Measurements from ENCODE around the gene VAC14.

The VAC14 gene

GRCh38 chr16:70784692-70785555 lies 16.0 kb downstream of the VAC14 start:
- DNase-seq, result no peak

GRCh38 chr16:70782237-70782636 lies 18.7 kb downstream of the VAC14 start:
- DNase-seq, result no peak

DNA sequence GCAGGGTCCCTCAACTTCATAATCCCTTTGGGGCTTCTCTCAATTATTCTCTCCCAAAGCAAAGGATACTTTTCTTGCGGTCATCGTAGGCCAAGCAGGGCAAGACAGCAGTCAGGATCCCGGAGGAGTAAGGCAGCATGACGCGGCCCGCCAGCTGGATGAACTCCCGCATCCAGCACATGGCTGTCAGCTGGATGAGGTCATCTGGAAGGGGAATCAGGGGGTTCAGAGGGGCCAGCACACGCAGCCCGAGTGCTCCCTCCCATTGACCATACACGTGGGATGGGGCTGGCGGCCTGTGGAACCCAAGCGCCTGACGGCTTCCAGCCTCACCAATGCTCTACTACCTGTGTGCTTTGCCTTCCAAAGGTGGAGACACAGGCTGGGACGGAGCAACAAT lies 19.2 kb downstream of the VAC14 start:
- DNase-seq, result no peak

DNA sequence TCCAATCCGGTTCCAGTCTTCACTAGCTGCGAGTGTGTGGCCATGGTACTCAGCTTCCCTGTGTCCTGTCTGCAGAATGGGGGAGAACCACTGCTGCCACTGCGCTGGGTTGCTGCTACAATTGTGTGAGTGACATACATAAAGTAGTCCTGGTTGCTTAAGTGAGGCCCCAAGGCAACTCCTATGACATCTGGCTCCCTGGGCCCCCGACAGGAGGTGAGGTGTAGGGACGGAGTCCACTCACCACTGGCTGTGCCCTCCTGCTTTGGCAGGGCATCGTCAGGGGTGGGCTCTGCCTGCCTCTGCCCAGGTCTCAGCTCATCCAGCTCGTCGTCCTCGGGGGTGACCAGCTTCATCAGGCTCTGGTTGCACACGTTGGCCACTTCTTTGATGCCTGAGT lies 20.4 kb downstream of the VAC14 start:
- DNase-seq, result no peak

DNA sequence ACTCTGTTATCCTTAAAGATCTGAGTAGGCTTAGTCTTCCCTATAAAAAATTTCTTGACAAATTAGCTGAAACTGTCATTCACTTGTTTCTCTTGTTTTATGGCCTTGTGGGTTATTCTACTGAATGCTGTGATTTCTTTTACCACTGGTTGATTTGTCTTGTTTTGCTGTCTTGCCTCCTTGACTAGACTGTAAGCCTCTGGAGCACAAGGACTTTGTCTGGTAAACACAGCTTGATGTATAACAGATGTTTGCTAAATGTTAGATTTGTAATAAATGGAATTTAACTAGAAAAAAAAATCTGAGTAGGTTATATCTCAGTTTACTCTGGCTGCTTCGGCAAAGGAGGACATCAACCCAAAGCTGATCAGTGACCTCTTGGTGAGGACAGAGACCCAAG lies 21.6 kb downstream of the VAC14 start:
- DNase-seq, result no peak

- DNase-seq, result peak; percentile 32
These were observed 22.1 kb downstream of the VAC14 start for GRCh38 chr16:70778901-70779309.

DNA sequence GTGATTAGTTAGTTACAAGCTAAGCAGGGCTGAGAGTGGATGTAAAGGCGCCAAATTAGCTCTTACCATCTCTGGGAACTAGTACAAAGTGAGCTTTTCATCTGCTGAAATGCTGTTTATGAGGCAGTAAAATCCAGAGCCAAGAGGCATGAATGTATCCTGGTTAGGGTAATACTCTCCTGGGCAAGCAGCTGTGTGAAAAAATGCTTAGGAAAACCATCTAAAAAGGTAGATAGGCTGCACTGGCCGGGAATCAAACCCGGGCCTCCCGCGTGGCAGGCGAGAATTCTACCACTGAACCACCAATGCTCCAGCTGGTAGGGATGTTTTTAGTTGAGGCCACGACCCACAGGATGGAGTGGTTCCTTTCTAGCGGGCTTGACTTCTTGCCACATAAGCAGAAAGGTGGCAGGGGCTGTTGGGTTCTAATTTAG lies 23.0 kb downstream of the VAC14 start:
- no peak for DNase-seq

GRCh38 chr16:70777496-70777895 lies 23.5 kb downstream of the VAC14 start:
- no peak for DNase-seq

GRCh38 chr16:70775399-70775798 lies 25.6 kb downstream of the VAC14 start:
- no peak for DNase-seq

- DNase-seq, result no peak
These were observed 26.7 kb downstream of the VAC14 start for GRCh38 chr16:70774261-70774660.

DNA sequence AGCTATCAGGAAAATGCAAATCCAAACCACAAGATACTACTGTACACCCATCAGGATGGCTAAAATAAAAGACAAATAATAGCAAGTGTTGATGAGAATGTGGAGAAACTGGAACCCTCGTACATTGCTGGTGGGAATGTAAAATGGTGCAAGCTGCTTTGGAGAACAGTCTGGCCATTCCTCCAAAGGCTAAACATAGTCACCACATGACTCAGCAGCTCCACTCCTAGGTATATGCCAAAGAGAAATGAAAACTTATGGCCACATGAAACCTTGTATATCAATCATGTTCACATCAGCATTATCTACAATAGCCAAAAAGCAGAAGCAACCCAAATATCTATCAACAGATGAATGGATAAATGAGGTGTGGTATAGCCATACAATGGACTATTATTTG lies 28.5 kb downstream of the VAC14 start:
- no peak for DNase-seq

GRCh38 chr16:70770626-70771552 lies 30.1 kb downstream of the VAC14 start:
- DNase-seq, result no peak

DNA sequence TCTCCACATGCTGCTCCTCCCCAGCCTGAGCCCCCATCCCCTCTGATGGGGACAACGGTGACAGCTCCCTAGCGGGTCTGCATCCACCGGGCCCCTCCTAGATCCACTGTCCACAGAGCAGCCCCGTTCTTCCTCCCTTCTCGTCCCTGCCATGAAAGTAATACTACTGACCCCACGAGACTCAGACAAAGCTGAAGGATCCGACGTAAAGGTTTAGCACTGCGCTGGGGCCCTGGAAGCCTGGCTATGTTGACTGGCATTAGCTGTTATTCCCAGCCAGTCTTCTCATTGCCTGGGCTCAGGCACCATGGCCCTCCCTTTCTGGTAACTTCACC lies 30.7 kb downstream of the VAC14 start:
- no peak for DNase-seq

GRCh38 chr16:70769761-70770160 lies 31.2 kb downstream of the VAC14 start:
- no peak for DNase-seq

GRCh38 chr16:70769131-70769530 lies 31.8 kb downstream of the VAC14 start:
- DNase-seq, result no peak

DNA sequence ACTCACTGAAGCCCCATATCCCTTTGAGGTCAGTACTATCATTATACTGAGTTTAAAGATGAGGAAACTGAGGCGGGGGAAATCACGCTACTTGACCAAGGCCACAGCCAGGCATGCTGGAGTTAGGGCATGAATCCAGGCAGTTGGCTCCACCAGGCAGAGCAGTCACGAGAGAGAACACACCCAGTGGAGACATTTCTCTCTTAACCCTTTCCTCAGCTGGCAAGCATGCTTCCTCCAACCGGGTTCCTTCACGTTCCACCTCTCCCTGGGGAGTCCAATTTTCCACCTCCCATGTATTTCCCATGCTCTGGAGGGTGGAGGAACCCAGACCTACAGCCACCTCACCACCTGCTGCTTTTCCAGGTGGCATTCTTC lies 32.8 kb downstream of the VAC14 start:
- no peak for DNase-seq

DNA sequence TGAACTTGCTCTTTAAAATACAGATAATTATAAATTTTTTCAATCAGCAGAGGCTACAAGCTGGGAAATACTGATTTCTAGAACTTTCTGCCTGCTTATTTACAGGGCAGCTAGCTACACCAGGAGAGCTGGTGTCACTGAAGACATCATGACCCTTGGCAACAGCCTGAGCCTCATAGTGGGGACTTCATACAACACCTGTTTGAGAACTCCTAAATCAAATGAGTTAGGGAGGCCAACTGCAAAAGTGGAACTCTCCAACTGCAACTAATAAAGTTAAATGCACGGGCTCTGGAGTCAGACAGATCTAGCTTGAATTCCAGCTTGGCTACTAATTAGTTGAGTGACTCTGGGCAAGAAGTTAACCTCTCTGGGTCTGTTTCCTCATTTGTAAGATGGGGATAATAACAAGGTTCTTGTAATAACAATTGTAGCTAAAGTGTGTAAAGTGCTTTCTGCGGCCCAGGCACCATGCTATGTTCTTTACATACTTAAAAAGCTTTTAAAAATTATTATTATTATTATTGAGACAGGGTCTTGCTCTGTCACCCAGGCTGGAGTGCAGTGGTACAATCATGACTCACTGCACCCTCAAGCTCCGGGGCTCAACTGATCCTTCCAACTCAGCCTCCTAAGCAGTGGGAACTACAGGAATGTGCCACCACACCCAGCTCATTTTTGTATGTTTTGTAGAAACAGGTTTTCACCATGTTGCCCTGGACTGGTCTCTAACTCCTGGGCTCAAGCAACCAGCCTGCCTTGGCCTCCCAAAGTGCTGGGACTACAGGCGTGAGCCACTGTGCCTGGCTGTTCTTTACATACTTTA lies 33.4 kb downstream of the VAC14 start:
- no peak for DNase-seq

DNA sequence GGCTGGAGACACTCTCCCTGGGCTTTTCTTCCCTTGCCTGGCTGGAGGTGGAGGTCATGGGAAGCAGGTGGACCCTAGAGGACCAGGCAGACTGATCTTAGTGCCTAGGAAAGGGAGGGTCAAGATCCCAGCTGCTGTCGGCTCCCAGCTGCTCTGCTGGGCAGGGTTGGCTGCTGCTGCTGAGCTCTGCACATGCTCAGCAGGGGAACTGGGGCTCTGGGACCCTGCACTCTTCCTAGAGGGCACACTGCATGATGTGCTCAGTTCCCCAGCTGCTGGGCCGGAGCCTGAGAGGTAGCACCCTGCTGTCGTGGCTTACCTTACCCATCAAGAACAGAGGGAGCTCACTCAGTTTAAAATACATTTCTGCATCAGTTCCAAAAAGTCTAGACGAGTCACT lies 34.3 kb downstream of the VAC14 start:
- no peak for DNase-seq

GRCh38 chr16:70766176-70766575 lies 34.8 kb downstream of the VAC14 start:
- no peak for DNase-seq

DNA sequence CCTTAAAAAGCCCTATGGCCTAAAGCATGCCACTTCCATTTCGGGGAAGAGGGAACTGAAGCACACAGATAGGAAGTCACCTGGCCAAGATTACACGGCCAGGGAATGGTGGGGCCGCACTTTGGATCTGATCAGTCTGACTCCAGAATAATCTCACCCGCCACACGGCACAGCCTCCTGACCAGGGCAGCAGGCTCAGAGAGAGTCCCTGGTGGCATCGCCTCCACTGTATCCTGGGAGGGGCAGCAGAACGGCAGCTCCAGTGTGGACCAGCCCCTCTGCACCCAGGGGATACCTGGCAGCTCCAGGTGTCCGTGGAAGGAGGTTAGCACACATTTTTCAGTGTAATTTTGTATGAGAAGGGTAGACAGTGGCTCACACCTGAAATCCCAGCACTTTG lies 35.5 kb downstream of the VAC14 start:
- no peak for DNase-seq

- no peak for DNase-seq
These were observed 36.3 kb downstream of the VAC14 start for GRCh38 chr16:70764632-70765031.

DNA sequence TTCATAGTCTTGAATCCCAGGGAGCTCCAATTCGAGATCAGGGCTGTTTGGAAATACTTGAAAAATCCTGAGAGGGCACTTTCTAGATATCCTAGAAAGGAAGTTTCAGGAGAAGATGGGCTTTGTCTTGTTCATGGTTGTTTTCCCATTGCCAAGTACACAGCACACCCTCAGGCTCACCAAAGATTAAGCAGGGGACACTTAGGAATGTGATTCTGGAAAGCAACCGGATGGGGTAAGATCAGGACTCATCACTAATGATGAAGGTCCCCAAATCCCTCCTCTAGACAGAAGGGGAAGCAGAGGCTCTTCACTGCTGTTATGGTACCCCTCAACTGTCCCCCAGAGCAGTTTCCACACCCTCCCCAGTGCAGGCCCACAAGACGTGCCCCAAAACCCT lies 40.7 kb downstream of the VAC14 start:
- DNase-seq, result no peak

DNA sequence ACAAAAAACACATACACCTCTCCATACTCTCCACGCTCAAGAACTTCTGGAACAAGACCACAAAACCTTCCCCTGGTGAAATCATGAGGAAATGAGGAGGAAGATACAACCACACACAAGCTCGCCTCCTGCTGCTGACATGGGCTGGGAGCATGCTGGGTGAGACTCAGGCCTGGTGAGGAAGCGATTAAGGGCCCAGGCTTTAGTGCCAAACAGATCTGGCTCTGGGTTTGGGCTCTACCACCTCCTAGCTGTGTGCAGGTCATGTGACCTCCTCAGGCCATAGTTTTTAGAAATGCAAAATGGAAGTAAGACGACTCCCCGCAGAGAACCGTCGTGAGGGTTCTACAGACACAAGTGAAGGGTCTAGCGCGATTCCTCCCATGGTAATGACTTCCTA lies 41.3 kb downstream of the VAC14 start:
- no peak for DNase-seq

Data from NCI-H345 (cell line).